NB4 (cell line): ENCODE results near the gene MCM7.

ENCODE experiments used
- DNase-seq: peaks from one replicate; pipeline ENCODE4 v3.0.0; 2010; ENCODE audit warnings: low read depth
- H3K4me3 ChIP-seq: one replicate; pipeline ENCODE4 v1.5.1; 2011; ENCODE audit warnings: mild to moderate bottlenecking, low read depth, low read length, moderate library complexity
- CTCF ChIP-seq: IDR thresholded peaks from one replicate; pipeline ENCODE4 v1.5.1; 2012; ENCODE audit warnings: low read depth, low read length
- MAX ChIP-seq: IDR thresholded peaks from 2 replicates; pipeline ENCODE4 v1.6.1; 2011; ENCODE audit warnings: low read depth, low read length
- MYC ChIP-seq: IDR thresholded peaks from 2 replicates; pipeline ENCODE4 v1.6.1; 2011; ENCODE audit warnings: low read depth, low read length
- POLR2A ChIP-seq: IDR thresholded peaks from 2 replicates; pipeline ENCODE4 v1.6.1; 2011; ENCODE audit warnings: mild to moderate bottlenecking; ENCODE audit not compliant: insufficient read length; ENCODE audit errors: extremely low read depth

MCM7 gene

DNA sequence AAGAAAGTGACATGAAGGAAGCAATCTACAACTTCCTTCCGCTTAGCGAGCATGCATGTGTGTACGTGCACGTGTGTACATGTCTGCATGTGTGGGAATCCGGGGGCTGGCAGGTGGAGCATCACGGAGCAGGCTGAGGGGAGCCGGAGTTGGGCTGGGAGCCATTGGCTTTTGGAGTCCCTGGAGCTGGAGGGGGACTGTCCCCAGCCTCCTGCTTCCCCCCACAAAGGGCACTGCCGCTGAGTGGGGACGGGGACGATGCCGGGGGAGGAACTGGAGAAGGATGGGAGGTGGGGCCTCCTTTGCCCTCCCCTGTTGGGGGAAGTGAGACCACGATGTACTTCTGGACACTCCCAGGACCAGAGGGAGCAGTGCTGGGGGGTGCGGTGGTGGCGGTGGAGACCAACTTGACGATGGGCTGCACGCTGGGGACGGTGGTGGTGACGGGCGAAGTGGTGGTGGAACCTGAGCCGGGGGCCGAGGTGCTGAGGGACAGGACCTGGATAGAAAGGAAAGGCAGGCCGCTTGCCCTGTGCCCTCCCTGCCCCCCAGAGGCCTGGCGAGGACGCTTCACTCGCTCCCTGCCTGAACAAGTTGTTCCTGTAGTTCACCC lies 6.0 kb upstream of the MCM7 start:
- H3K4me3 ChIP-seq, result no peak overlapping the region
- no peak for TF ChIP-seq POLR2A
- TF ChIP-seq MAX, result no peak

DNA sequence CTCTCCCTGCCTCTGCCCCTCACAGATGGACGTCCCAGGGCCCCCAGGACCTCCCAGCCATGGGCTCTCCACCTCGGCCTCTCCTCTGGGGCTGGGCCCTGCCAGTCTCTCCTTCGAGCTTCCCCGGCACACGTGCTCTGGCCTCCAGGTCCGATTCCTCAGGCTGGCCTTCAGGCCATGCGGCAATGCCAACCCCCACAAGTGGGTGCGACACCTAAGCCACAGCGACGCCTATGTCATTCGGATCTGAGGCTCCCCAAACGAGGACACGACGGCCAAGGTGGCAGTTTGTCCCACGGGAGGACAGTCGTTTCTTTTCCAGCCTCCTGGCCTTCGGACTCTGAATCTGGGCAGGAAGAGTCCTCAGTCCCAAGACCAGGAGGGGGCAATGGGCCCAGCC lies 5.4 kb upstream of the MCM7 start:
- H3K4me3 ChIP-seq, result no peak overlapping the region
- no peak for DNase-seq
- TF ChIP-seq CTCF (no peak), MAX (no peak), POLR2A (no peak), MYC (no peak)

More for the DNA sequence above, 6.0 kb upstream of the MCM7 start:
- DNase-seq, result no peak

DNA sequence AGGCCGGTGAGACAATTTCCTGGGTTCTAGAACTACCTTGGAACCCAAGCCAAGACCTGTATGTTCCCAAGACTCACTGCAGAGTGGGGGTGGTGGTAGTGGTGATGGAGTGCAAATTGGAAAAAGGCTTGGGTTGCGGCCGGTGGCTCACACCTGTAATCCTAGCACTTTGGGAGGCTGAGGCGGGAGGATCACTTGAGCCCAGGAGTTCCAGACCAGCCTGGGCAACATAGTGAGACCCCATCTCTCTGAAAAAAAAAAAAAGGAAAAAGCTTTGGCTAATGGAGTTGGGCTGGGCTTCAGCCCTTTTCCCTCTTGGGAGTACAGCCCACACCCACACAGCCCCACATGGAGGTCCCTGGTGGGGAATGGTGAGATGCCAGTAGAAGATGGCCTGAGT lies 4.3 kb upstream of the MCM7 start:
- DNase-seq, result no peak
- no peak overlapping the region for H3K4me3 ChIP-seq
- TF ChIP-seq CTCF, result no peak

GRCh38 chr7:100102950-100103840 lies 2.0 kb upstream of the MCM7 start:
- H3K4me3 ChIP-seq, result no peak overlapping the region
- DNase-seq, result no peak
- no peak for TF ChIP-seq CTCF
- TF ChIP-seq MYC, result no peak
- no peak for TF ChIP-seq POLR2A
- TF ChIP-seq MAX, result no peak

DNA sequence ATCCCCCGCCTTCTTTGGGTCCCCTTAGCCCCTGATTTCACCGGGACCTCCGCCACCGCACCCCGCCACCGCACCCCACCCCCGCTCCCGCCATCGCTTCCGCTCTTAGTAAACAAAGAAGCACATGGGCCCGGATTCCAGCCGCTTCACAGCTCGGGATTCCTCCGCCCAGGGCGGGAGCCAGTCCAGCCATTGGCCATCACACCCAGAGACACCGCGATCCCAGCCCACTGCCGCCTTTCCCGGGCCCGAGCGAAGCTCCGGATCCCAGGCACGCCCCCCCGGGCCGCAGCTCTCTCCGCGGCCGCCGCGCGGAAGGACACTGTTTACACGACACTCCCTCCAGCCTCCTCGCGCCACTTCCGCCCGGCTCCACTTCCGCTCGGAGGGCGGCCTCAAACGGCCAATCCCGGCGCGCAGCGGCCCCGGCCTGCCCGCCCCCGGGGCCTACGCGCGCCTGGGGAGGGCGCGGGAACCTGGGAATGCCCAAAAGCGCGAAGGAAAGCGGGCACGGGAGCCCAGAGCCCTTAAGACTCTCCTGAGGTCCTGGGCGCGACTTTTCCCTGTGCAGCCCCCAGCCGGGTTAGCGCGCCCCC lies 679 bp downstream of the MCM7 start:
- TF ChIP-seq MYC (peak; percentile 97), CTCF (no peak), MAX (peak; percentile 95), POLR2A (no peak)
- DNase-seq, result peak; percentile 98
- peak overlapping the region; percentile 99 for H3K4me3 ChIP-seq

GRCh38 chr7:100099452-100099851 lies 1.7 kb downstream of the MCM7 start:
- TF ChIP-seq CTCF, result no peak
- TF ChIP-seq POLR2A, result no peak
- no peak; the same call in 1 of the 2 replicates for TF ChIP-seq MYC
- no peak for TF ChIP-seq MAX
- H3K4me3 ChIP-seq, result peak overlapping the region; percentile 99
- DNase-seq, result no peak
